ENCODE results near the gene MRAP.

MRAP gene

GRCh38 chr21:32321480-32321879 is 22.8 kb downstream of the MRAP start:
- TF ChIP-seq CTCF (IDR thresholded peaks at IDR 0.05; ENCODE audit: low read depth, low read length), result no peak

GRCh38 chr21:32322103-32322502 is 23.4 kb downstream of the MRAP start:
- TF ChIP-seq CTCF (IDR thresholded peaks at IDR 0.05; ENCODE audit: low read depth, low read length), result no peak
- Histone ChIP-seq H3K4me3 (ENCODE audit: low read depth, low read length) (no peak overlapping the region), H3K36me3 (peaks cover 96% of the 10 kb centered on the region), H3K27me3 (no peaks in the 10 kb centered on the region), H3K4me1 (no peaks in the 10 kb centered on the region), H3K9me3 (no peaks in the 10 kb centered on the region)
- no peak for DNase-seq

More at GRCh38 chr21:32321480-32321879, 22.8 kb downstream of the MRAP start:
- DNase-seq, result no peak
- H3K4me3 ChIP-seq (ENCODE audit: low read depth, low read length), result no peak overlapping the region
- H3K4me1 ChIP-seq, result no peaks in the 10 kb centered on the region
- no peaks in the 10 kb centered on the region for H3K27me3 ChIP-seq
- peaks cover 98% of the 10 kb centered on the region for H3K36me3 ChIP-seq
- no peaks in the 10 kb centered on the region for H3K9me3 ChIP-seq

GRCh38 chr21:32322676-32323075 is 24.0 kb downstream of the MRAP start:
- Histone ChIP-seq H3K4me3 (ENCODE audit: low read depth, low read length) (no peak overlapping the region), H3K36me3 (peaks cover 93% of the 10 kb centered on the region), H3K4me1 (no peaks in the 10 kb centered on the region), H3K9me3 (no peaks in the 10 kb centered on the region), H3K27me3 (no peaks in the 10 kb centered on the region)
- no peak for DNase-seq
- TF ChIP-seq CTCF (IDR thresholded peaks at IDR 0.05; ENCODE audit: low read depth, low read length), result no peak

- Histone ChIP-seq H3K9me3 (no peaks in the 10 kb centered on the region), H3K36me3 (peaks cover 81% of the 10 kb centered on the region)
- no peak for TF ChIP-seq CTCF (IDR thresholded peaks at IDR 0.05; ENCODE audit: low read depth, low read length)
Observed at GRCh38 chr21:32325706-32326105, 27.1 kb downstream of the MRAP start.

GRCh38 chr21:32328595-32328994 is 29.9 kb downstream of the MRAP start:
- peaks cover 78% of the 10 kb centered on the region for H3K36me3 ChIP-seq
- H3K4me3 ChIP-seq (ENCODE audit: low read depth, low read length), result no peak overlapping the region
- no peak for TF ChIP-seq CTCF (IDR thresholded peaks at IDR 0.05; ENCODE audit: low read depth, low read length)
- no peaks in the 10 kb centered on the region for H3K27me3 ChIP-seq
- no peaks in the 10 kb centered on the region for H3K9me3 ChIP-seq
- no peak for DNase-seq
- no peaks in the 10 kb centered on the region for H3K4me1 ChIP-seq

More at GRCh38 chr21:32325706-32326105, 27.1 kb downstream of the MRAP start:
- H3K27me3 ChIP-seq, result no peaks in the 10 kb centered on the region
- DNase-seq, result no peak
- H3K4me3 ChIP-seq (ENCODE audit: low read depth, low read length), result no peak overlapping the region
- H3K4me1 ChIP-seq, result no peaks in the 10 kb centered on the region

- Histone ChIP-seq H3K27me3 (no peaks in the 10 kb centered on the region), H3K9me3 (no peaks in the 10 kb centered on the region), H3K4me3 (ENCODE audit: low read depth, low read length) (no peak overlapping the region), H3K36me3 (peaks cover 78% of the 10 kb centered on the region), H3K4me1 (peaks cover 1% of the 10 kb centered on the region)
- DNase-seq, result no peak
- TF ChIP-seq CTCF (IDR thresholded peaks at IDR 0.05; ENCODE audit: low read depth, low read length), result no peak
Observed at GRCh38 chr21:32329331-32329730, 30.7 kb downstream of the MRAP start.

All from BE2C (cell line).